HepG2 (cell line): ENCODE data around the gene DNMT3B. TPM values are rescaled to one million over a fixed set of nuclear protein-coding genes. Genes with fewer than 3 reads are reported as not detected.

Source experiments
- ARID5B ChIP-seq: IDR thresholded peaks from 2 replicates; pipeline ENCODE4 v1.4.0; 2020; ENCODE audit warnings: mild to moderate bottlenecking, missing genetic modification reagents
- DR1 ChIP-seq: sonication (generic); formaldehyde crosslinking; IDR thresholded peaks from 2 replicates; pipeline ENCODE4 v1.8.0; 2021; ENCODE audit warnings: mild to moderate bottlenecking, missing genetic modification reagents, inconsistent platforms
- NFE2L1 ChIP-seq: sonication (generic); formaldehyde crosslinking; IDR thresholded peaks from 2 replicates; pipeline ENCODE4 v1.4.0; 2020; ENCODE audit warnings: missing genetic modification reagents, mild to moderate bottlenecking, borderline replicate concordance
- WIZ ChIP-seq: sonication (generic); formaldehyde crosslinking; IDR thresholded peaks from 2 replicates; pipeline ENCODE4 v1.5.1; 2020; ENCODE audit warnings: mild to moderate bottlenecking, missing genetic modification reagents
- ZBTB38 ChIP-seq: sonication (generic); formaldehyde crosslinking; IDR thresholded peaks from 2 replicates; pipeline ENCODE4 v1.5.1; 2020; ENCODE audit warnings: mild to moderate bottlenecking, missing genetic modification reagents
- ZC3H4 ChIP-seq: sonication (generic); formaldehyde crosslinking; IDR thresholded peaks from 2 replicates; pipeline ENCODE4 v1.4.0; 2020; ENCODE audit warnings: missing genetic modification reagents, borderline replicate concordance
- ZNF230 ChIP-seq: sonication (generic); formaldehyde crosslinking; IDR thresholded peaks from 2 replicates; pipeline ENCODE4 v1.4.0; 2020; ENCODE audit warnings: mild to moderate bottlenecking, missing genetic modification reagents
- polyA plus RNA-seq, 8 experiments: library from polyadenylated mRNA; depleted of rRNA in 3 of 8; stranded (reverse) in 7 of 8; unstranded in 1 of 8; fragments of >200 nt; fragmentation: Illumina TruSeq in 4 of 8; extraction: Trizol in 4 of 8; gene quantifications; 2 replicates each; pipeline versions ENCODE4 v1.2.1 to v1.2.3, GENCODE V29; 2011 to 2016; ENCODE audit warnings: low read depth in 4 of 8, missing spikeins in 1 of 8, mixed read lengths in 1 of 8; ENCODE audit not compliant: insufficient read depth in 1 of 8
- total RNA-seq, 5 experiments: library from RNA; depleted of rRNA; stranded (reverse); fragments of >200 nt; fragmentation: Illumina TruSeq; extraction: Trizol; gene quantifications; 2 replicates each; pipeline ENCODE4 v1.2.3, GENCODE V29; 2016; ENCODE audit warnings: low read depth in 1 of 5
- TF ChIP-seq, protein P1 (sequence below): sonication (generic); formaldehyde crosslinking; IDR thresholded peaks from 2 replicates; pipeline ENCODE4 v1.5.0; 2020; ENCODE audit warnings: mild to moderate bottlenecking, missing genetic modification reagents
- TF ChIP-seq, protein P2 (sequence below): sonication (generic); formaldehyde crosslinking; IDR thresholded peaks from 2 replicates; pipeline ENCODE4 v1.4.0; 2020; ENCODE audit warnings: missing genetic modification reagents
- TF ChIP-seq, protein P3 (sequence below), 2 experiments: sonication (generic) in 1 of 2; formaldehyde crosslinking in 1 of 2; IDR thresholded peaks; 2 replicates each; pipeline versions ENCODE4 v1.4.0 to v1.6.1; 2016 to 2020; ENCODE audit warnings: borderline replicate concordance in 1 of 2, low read depth in 1 of 2, mild to moderate bottlenecking in 1 of 2, missing genetic modification reagents in 1 of 2

The DNMT3B gene
- total and polyA plus RNA-seq, 2 of the 13 experiments (the other 11 are each of a cell fraction or from before 2014, with no cell fraction given) = 3.8 to 13.9 TPM

DNA sequence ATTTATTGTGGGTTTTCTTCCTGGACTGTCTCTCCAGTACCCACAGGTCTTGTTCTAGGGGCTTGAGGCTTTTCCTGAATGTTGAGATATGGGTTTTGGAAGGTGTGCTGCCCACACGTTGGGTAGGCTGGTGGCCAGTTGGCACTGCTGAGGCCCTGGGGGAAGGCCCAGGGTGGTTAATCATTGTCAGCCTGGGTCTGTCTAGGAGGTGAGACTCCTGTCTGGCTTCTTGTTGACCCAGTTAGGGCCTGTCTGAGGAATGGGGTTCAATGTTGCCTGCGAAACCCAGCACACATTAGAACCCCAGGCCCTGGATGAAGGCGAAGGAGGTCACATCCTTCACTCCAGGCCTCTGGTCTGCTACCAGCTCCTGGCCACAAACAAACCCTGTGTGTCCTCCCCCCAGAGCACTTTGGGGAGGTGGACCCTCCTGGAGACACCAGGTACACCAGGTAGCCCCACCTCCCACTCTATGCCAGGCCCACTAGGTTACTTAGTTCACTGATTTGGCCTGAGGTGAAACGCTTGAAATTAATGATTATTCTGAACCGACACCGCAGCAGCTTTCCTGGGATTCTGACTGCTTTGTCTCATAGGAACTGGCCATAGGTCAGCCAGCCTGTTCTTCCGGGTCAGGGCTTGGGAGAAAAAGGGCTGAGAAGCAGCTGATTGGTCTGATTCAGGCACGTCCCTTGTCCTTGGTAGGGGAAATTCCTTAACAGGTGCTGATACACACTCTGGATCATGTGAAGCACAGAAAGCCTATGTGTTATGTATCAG lies 15.2 kb downstream of the DNMT3B start (continued):
- TF ChIP-seq, protein P1, sequence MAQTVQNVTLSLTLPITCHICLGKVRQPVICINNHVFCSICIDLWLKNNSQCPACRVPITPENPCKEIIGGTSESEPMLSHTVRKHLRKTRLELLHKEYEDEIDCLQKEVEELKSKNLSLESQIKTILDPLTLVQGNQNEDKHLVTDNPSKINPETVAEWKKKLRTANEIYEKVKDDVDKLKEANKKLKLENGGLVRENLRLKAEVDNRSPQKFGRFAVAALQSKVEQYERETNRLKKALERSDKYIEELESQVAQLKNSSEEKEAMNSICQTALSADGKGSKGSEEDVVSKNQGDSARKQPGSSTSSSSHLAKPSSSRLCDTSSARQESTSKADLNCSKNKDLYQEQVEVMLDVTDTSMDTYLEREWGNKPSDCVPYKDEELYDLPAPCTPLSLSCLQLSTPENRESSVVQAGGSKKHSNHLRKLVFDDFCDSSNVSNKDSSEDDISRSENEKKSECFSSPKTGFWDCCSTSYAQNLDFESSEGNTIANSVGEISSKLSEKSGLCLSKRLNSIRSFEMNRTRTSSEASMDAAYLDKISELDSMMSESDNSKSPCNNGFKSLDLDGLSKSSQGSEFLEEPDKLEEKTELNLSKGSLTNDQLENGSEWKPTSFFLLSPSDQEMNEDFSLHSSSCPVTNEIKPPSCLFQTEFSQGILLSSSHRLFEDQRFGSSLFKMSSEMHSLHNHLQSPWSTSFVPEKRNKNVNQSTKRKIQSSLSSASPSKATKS (CRISPR knock-in tag) = no peak
- TF ChIP-seq ZBTB38 (CRISPR knock-in tag) = no peak
- TF ChIP-seq, protein P2, sequence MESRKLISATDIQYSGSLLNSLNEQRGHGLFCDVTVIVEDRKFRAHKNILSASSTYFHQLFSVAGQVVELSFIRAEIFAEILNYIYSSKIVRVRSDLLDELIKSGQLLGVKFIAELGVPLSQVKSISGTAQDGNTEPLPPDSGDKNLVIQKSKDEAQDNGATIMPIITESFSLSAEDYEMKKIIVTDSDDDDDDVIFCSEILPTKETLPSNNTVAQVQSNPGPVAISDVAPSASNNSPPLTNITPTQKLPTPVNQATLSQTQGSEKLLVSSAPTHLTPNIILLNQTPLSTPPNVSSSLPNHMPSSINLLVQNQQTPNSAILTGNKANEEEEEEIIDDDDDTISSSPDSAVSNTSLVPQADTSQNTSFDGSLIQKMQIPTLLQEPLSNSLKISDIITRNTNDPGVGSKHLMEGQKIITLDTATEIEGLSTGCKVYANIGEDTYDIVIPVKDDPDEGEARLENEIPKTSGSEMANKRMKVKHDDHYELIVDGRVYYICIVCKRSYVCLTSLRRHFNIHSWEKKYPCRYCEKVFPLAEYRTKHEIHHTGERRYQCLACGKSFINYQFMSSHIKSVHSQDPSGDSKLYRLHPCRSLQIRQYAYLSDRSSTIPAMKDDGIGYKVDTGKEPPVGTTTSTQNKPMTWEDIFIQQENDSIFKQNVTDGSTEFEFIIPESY (CRISPR knock-in tag) = 0 out of 2 replicates have a peak, but pooled peaks have one; percentile 5
- TF ChIP-seq ARID5B (CRISPR knock-in tag) = peak; percentile 17; the same call in 1 of the 2 replicates
- TF ChIP-seq ZNF230 = no peak
- no peak for TF ChIP-seq NFE2L1 (CRISPR knock-in tag)
- TF ChIP-seq ZC3H4 (CRISPR knock-in tag) = no peak
- no peak for TF ChIP-seq WIZ
- peak; percentile 42; the same call in 1 of the 2 replicates for TF ChIP-seq DR1 (CRISPR knock-in tag)
- TF ChIP-seq, protein P3, sequence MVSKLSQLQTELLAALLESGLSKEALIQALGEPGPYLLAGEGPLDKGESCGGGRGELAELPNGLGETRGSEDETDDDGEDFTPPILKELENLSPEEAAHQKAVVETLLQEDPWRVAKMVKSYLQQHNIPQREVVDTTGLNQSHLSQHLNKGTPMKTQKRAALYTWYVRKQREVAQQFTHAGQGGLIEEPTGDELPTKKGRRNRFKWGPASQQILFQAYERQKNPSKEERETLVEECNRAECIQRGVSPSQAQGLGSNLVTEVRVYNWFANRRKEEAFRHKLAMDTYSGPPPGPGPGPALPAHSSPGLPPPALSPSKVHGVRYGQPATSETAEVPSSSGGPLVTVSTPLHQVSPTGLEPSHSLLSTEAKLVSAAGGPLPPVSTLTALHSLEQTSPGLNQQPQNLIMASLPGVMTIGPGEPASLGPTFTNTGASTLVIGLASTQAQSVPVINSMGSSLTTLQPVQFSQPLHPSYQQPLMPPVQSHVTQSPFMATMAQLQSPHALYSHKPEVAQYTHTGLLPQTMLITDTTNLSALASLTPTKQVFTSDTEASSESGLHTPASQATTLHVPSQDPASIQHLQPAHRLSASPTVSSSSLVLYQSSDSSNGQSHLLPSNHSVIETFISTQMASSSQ (IDR thresholded peaks at IDR 0.05; ENCODE audit: low read depth) = peak; percentile 75; the same call in 1 of the 2 replicates
- TF ChIP-seq, protein P3 (CRISPR knock-in tag; IDR thresholded peaks at IDR 0.05; ENCODE audit: borderline replicate concordance) = 0 out of 2 replicates have a peak, but pooled peaks have one; percentile 51
